ENCODE measurements around the gene NF1. TPM values are rescaled to one million over a fixed set of nuclear protein-coding genes. Genes with fewer than 3 reads are reported as not detected.

Gene NF1
- total and polyA plus RNA-seq, 4 donors = 8.4 to 116 (median 25.5) TPM

DNA sequence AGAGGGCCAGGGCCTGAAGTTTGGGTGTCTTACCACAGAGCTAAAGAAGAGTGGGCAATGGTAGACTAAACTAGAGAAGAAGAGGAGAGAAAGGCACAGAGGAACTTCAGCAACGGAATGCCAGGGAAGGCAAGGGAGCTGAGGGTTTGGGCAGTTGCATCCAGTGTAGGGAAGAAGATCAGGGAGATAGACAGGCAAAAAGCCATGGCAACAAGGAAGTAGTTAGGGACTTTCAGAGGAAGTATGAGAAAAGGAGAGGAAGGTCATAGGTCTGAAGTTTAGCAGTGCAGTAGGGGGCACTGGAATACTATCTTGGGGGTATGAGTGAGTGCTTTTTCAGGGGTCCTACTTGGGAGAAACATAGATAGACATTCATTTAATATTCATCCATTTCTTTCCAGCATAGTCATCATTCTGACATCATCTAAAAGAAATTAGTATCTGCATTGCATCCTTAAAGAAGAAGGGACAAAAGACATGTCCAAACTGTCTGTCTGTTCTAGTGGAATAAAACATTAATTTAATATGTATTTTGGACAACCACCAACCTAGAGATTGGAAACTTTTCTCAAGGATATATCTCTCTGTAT, 2.2 kb upstream of the NF1 start:
- no peaks in the 10 kb centered on the region for H3K27me3 ChIP-seq (ENCODE audit: control insufficient read depth in 3 of 3, insufficient read depth in 3 of 3, low read length in 2 of 3)
- TF ChIP-seq, protein P1, sequence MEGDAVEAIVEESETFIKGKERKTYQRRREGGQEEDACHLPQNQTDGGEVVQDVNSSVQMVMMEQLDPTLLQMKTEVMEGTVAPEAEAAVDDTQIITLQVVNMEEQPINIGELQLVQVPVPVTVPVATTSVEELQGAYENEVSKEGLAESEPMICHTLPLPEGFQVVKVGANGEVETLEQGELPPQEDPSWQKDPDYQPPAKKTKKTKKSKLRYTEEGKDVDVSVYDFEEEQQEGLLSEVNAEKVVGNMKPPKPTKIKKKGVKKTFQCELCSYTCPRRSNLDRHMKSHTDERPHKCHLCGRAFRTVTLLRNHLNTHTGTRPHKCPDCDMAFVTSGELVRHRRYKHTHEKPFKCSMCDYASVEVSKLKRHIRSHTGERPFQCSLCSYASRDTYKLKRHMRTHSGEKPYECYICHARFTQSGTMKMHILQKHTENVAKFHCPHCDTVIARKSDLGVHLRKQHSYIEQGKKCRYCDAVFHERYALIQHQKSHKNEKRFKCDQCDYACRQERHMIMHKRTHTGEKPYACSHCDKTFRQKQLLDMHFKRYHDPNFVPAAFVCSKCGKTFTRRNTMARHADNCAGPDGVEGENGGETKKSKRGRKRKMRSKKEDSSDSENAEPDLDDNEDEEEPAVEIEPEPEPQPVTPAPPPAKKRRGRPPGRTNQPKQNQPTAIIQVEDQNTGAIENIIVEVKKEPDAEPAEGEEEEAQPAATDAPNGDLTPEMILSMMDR (IDR thresholded peaks at IDR 0.05; ENCODE audit: control extremely low read depth, extremely low read depth) = no peak
- H3K27ac ChIP-seq (ENCODE audit: low read depth in 1 of 2, low read length in 1 of 2) = no peak overlapping the region
- no peak overlapping the region for H3K9ac ChIP-seq (ENCODE audit: insufficient read depth in 1 of 2, low read length in 2 of 2)
- DNase-seq (no peak), ATAC-seq (ENCODE audit: insufficient read depth, low FRiP score) (no peak)
- no peaks in the 10 kb centered on the region for H3K36me3 ChIP-seq (ENCODE audit: control insufficient read depth in 4 of 4, insufficient read depth in 4 of 4, low read length in 4 of 4)
- no peaks in the 10 kb centered on the region for H3K9me3 ChIP-seq (ENCODE audit: control insufficient read depth in 4 of 4, insufficient read depth in 3 of 4, low read length in 3 of 4)
- 73 to 84% methylated on average over 1 of the region's 1 CpG for WGBS, 2 donors
- H3K4me3 ChIP-seq = no peak overlapping the region
- peaks cover 0 to 22% (median 5%) of the 10 kb centered on the region in 5 donors for H3K4me1 ChIP-seq (ENCODE audit: control insufficient read depth in 5 of 5, insufficient read depth in 5 of 5, low read length in 5 of 5)

DNA sequence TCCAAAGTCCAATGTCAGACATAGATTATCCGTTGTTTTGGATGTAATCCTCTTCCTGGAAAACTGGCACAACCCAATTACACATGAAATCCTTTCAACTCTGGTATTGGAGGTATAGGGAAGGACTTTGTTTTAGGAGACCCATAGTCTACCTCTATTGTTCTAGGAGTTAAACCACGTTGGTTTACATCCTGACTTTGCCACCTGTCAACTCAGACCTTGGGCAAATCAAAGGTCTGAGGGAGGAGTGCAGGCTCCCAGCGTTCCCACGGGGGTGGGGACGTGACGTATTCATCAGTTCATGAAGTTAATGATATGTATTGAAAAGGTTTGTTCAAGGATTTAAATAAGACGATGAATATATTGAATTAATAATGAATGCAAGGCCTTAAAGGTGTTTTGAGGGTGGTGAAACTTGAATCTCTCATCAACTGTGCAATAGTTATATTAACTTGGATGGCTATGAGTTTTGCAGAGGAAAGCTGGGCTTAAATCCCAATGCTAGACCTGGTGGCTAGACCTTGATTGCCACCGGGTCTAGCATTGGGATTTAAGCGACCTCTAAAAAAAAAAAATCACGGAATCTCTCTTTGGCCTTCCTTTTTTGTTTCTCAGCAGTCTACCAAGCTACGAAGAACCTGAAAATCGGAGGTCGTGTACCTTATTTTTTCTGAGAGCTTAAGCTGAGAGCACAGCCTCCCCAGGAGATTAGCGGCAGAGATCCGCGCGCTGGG, 744 bp upstream of the NF1 start:
- TF ChIP-seq, protein P1 (IDR thresholded peaks at IDR 0.05; ENCODE audit: control extremely low read depth, extremely low read depth) = no peak
- H3K9ac ChIP-seq (ENCODE audit: insufficient read depth in 1 of 2, low read length in 2 of 2) = peak overlapping the region; percentile 85 to 87
- H3K27ac ChIP-seq (ENCODE audit: low read depth in 1 of 2, low read length in 1 of 2) = peak overlapping the region; percentile 72 to 90
- H3K4me1 ChIP-seq (ENCODE audit: control insufficient read depth in 5 of 5, insufficient read depth in 5 of 5, low read length in 5 of 5) = peaks cover 0 to 14% (median 5%) of the 10 kb centered on the region in 5 donors
- H3K27me3 ChIP-seq (ENCODE audit: control insufficient read depth in 3 of 3, insufficient read depth in 3 of 3, low read length in 2 of 3) = no peaks in the 10 kb centered on the region
- H3K9me3 ChIP-seq (ENCODE audit: control insufficient read depth in 4 of 4, insufficient read depth in 3 of 4, low read length in 3 of 4) = no peaks in the 10 kb centered on the region
- peak overlapping the region; percentile 54 for H3K4me3 ChIP-seq
- no peak for DNase-seq
- no peak for ATAC-seq (ENCODE audit: insufficient read depth, low FRiP score)
- WGBS, 2 donors = 42 to 43% methylated on average over 17 of the region's 17 CpGs
- no peaks in the 10 kb centered on the region for H3K36me3 ChIP-seq (ENCODE audit: control insufficient read depth in 4 of 4, insufficient read depth in 4 of 4, low read length in 4 of 4)

DNA sequence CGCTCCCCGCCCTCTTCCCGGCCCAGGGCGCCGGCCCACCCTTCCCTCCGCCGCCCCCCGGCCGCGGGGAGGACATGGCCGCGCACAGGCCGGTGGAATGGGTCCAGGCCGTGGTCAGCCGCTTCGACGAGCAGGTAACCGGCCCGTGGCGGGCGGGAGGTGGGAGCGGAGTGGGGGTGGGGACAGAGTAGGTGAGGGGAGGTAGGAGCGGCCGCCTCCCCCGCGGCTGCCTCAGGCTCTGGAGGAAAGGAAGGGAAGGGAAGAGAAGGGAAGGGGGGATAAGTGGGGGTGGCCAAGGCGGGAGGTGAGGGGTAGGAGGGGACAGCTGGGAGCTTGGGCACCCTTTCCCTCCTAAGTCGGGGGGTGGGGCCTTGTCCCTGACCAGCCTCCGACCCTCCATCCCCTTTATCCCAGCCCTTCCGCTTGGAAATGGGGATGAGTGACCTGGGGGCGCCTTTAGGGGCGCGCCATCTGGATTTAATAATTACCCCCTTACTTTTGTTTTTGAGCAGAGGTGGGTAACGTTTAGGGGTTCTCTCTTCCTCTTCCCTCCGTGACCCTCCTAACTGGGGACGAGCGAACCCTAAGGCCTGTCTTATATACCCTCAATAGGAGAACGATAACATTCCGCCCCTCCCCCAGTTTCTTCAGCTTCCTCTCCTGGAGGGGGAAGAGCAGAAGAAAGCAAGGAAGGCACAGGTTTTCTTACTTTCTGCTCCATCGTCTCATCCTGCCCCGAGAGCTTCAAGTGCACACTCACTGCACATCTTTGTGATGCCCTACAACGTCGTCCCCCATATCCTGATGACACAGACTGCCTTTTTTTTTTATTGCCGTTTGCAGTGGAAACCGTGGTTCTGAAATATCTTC, 694 bp downstream of the NF1 start:
- Histone ChIP-seq H3K27ac (ENCODE audit: low read depth in 1 of 2, low read length in 1 of 2) (peak overlapping the region; percentile 93), H3K9me3 (ENCODE audit: control insufficient read depth in 4 of 4, insufficient read depth in 3 of 4, low read length in 3 of 4) (no peaks in the 10 kb centered on the region), H3K4me3 (peak overlapping the region; percentile 88), H3K9ac (ENCODE audit: insufficient read depth in 1 of 2, low read length in 2 of 2) (peak overlapping the region; percentile 77 to 92), H3K36me3 (ENCODE audit: control insufficient read depth in 4 of 4, insufficient read depth in 4 of 4, low read length in 4 of 4) (no peaks in the 10 kb centered on the region), H3K4me1 (ENCODE audit: control insufficient read depth in 5 of 5, insufficient read depth in 5 of 5, low read length in 5 of 5) (peaks cover 0 to 14% (median 5%) of the 10 kb centered on the region in 5 donors), H3K27me3 (ENCODE audit: control insufficient read depth in 3 of 3, insufficient read depth in 3 of 3, low read length in 2 of 3) (no peaks in the 10 kb centered on the region)
- 1% methylated on average over 42 to 45 of the region's 45 CpGs for WGBS, 2 donors
- ATAC-seq (ENCODE audit: insufficient read depth, low FRiP score) (peak; percentile 41), DNase-seq (peak; percentile 76 to 86 (median 76))
- TF ChIP-seq, protein P1 (IDR thresholded peaks at IDR 0.05; ENCODE audit: control extremely low read depth, extremely low read depth) = no peak

Measured in lung (tissue), 12 donors.